ENCODE measurements around the gene SALL1.

Gene SALL1

DNA sequence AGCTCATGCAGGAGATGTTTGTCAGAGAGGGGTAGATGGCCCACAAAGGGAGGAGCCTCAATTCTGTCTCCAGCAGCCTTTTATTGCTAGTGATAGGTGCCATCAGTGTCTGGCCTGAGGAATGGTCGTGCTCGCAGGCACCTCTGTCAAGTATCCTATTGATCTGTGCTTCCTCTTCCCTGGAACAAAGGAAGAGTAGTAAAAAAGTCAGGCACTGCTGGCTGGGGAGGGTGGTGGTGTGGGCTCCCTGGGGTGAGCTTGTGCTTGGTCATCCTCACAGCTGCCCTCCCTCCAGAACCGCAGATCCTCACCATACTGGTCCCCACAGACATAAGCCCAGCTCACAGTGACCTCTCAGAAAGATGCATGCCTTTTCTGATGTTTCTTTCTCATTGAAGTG, 15.0 kb upstream of the SALL1 start:
- no peak for DNase-seq (ENCODE audit: low read depth)
- TF ChIP-seq, protein P1, sequence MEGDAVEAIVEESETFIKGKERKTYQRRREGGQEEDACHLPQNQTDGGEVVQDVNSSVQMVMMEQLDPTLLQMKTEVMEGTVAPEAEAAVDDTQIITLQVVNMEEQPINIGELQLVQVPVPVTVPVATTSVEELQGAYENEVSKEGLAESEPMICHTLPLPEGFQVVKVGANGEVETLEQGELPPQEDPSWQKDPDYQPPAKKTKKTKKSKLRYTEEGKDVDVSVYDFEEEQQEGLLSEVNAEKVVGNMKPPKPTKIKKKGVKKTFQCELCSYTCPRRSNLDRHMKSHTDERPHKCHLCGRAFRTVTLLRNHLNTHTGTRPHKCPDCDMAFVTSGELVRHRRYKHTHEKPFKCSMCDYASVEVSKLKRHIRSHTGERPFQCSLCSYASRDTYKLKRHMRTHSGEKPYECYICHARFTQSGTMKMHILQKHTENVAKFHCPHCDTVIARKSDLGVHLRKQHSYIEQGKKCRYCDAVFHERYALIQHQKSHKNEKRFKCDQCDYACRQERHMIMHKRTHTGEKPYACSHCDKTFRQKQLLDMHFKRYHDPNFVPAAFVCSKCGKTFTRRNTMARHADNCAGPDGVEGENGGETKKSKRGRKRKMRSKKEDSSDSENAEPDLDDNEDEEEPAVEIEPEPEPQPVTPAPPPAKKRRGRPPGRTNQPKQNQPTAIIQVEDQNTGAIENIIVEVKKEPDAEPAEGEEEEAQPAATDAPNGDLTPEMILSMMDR (conservative IDR thresholded peaks at IDR 0.05; ENCODE audit: low read depth, low read length) = no peak
- no peak overlapping the region for H3K4me3 ChIP-seq (ENCODE audit: low read depth, low read length)

DNA sequence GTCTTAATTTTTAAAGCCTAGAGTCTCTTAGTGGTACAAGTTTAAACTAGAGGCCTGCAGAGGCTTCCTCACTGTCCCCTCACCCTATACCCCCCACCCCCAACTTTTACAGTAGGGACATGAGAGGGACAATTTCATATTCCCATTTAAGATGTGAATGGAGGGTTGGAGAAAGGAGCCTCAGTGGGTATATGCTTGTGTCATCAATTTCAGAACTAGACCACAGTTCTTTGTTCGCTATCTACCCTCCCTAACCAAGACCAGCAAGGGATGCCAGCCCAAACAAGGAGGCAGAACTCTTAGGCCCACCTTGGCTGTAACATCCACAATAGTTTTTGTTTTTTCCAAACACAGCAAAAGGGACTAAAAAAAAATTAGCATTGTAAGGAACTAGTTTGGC, 14.0 kb upstream of the SALL1 start:
- no peak overlapping the region for H3K4me3 ChIP-seq (ENCODE audit: low read depth, low read length)
- TF ChIP-seq, protein P1 (conservative IDR thresholded peaks at IDR 0.05; ENCODE audit: low read depth, low read length) = no peak
- no peak for DNase-seq (ENCODE audit: low read depth)

DNA sequence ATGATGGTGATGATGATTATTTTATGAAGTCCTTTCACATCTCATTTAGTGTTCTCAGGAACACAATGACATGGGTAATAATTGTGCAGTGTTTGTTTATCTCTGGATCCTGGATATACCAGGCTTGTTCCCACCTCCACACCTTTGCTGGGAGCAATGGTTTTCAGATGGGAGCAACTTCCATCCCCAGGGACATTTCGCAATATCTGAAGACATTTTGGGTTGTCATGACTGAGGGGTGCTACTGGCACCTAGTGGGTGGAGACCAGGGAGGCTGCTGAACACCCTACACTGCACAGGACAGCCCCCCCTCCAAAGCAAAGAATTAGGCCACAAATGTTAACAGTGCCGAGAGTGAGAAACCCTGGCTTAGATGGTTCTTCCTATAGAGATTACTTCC, 13.5 kb upstream of the SALL1 start:
- TF ChIP-seq, protein P1 (conservative IDR thresholded peaks at IDR 0.05; ENCODE audit: low read depth, low read length) = no peak
- DNase-seq (ENCODE audit: low read depth) = no peak
- H3K4me3 ChIP-seq (ENCODE audit: low read depth, low read length) = no peak overlapping the region

DNA sequence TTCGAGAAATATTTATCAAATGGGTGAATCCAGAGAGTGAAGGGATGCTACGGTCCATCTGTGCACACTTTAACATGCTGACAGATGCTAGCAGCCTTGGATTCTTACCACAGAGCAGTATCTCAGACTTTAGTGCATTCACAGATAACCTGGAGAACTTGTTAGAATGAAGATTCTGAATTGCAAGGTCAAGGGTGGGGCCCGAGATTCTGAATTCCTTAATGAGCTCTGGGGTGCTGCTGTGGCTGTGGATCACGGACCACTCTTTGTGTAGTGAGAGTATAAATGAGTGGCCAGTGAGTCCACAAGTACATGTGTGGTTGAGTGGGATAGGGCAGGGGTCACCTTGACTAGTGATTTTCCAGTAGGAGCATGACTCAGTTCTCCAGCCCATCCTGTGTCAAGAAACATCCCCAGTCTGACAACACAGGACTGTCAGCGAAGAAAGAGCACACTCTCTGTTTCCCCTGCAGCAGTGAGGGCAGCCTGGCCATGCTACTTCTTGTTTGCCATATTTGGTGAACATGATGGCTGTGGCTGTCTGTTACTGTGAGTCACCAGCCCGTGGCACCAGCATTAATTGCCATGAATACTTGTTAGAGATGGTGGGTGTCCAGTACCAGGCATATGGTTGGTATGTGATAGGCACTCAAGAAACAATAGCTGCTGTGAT, 13.0 kb upstream of the SALL1 start:
- DNase-seq (ENCODE audit: low read depth) = no peak
- TF ChIP-seq, protein P1 (conservative IDR thresholded peaks at IDR 0.05; ENCODE audit: low read depth, low read length) = no peak
- H3K4me3 ChIP-seq (ENCODE audit: low read depth, low read length) = no peak overlapping the region

DNA sequence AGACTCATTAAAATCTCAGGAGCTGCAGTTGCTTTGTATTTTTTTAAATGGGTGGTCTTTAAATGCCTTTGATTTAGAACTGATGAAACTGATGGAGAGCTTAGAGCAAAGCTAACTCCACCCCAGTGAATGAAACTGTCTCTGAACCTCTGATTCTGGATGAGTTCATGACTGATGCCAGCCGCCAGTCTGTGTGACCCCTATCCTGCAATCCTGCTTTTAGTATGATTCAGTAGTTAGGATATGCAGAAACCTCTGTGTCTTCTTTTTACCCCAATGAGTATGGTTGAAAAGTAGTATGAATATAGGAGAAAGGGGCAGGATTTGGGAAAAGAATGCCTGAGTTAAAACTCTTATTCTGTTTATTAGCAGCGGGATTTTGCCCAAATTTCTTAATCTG, 12.3 kb upstream of the SALL1 start:
- TF ChIP-seq, protein P1 (conservative IDR thresholded peaks at IDR 0.05; ENCODE audit: low read depth, low read length) = no peak
- no peak for DNase-seq (ENCODE audit: low read depth)
- H3K4me3 ChIP-seq (ENCODE audit: low read depth, low read length) = no peak overlapping the region

DNA sequence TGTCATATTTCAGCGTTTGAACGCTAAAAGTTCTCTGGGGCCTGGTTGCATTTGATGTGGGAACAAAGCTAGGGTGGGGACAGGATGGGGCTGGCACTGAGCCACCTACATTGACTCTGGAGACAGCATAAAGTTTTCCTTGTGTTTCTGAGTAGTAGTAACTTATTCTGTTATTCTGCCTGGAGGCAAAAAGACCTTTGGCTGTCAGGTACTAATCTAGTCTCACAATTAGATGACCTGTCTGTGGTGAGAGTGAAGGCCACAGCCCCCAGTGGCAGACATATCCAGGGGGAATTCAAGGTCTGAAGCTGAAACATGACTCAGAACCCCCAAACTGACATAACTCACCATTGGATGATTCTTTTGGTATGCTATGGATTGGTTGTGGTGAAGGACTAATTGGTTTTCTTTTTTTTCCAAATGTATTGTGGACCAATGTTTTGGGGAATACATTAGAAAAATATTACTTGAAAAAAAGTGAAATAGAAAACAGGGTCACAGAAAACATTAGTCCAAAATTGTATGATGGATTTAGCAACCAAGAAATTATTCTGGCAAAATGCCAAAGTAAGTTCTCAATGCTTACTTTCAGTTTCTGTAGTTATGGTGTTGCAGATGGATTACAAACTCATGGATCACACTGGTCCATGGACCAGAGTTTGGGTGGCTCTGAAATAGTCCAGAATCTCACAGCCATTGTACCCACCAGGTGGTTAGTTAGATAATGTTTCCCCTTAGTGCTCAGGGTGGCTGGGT, 10.5 kb upstream of the SALL1 start:
- DNase-seq (ENCODE audit: low read depth) = peak; percentile 19
- H3K4me3 ChIP-seq (ENCODE audit: low read depth, low read length) = no peak overlapping the region
- TF ChIP-seq, protein P1 (conservative IDR thresholded peaks at IDR 0.05; ENCODE audit: low read depth, low read length) = no peak

DNA sequence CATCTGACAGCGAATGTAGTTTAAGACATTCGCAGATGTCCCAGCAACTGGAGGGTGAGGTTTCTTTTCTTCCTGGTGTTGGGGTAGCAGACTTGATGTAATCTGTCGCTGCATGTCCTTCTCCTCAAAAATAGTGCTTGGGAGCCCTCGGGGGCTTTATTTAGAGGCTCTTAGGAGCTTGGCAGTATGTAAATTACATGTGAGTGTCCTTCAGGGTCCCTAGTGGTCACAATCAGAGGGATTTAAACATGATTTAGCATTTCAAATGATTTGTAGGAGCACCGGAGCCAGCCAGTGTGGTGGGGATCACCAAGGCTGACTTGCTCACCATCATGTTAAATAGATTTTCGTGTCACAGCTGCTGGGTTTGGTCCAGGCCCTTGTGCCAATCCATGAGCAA, 8.8 kb upstream of the SALL1 start:
- no peak for DNase-seq (ENCODE audit: low read depth)
- TF ChIP-seq, protein P1 (conservative IDR thresholded peaks at IDR 0.05; ENCODE audit: low read depth, low read length) = no peak
- no peak overlapping the region for H3K4me3 ChIP-seq (ENCODE audit: low read depth, low read length)

All from choroid plexus epithelial cell (primary cell).